GM18873 (cell line): ENCODE data around the gene RSPH4A.
"Not testable (repeated sequence)": the region's sequence is repeated elsewhere in the genome, so short reads cannot be mapped to it uniquely, and the experiment has no call there.

Source experiments
- ATAC-seq: cut with Tn5 transposase; IDR thresholded peaks from one replicate; pipeline ENCODE4 v1.9.1; 2021; ENCODE audit warnings: mild to moderate bottlenecking, moderate library complexity, moderate number of reproducible peaks; ENCODE audit not compliant: unreplicated experiment, low FRiP score

Gene RSPH4A

GRCh38 chr6:116624036-116624805 is 7.9 kb downstream of the RSPH4A start:
- ATAC-seq, result no peak

GRCh38 chr6:116625872-116626271 is 9.6 kb downstream of the RSPH4A start:
- no peak for ATAC-seq

DNA sequence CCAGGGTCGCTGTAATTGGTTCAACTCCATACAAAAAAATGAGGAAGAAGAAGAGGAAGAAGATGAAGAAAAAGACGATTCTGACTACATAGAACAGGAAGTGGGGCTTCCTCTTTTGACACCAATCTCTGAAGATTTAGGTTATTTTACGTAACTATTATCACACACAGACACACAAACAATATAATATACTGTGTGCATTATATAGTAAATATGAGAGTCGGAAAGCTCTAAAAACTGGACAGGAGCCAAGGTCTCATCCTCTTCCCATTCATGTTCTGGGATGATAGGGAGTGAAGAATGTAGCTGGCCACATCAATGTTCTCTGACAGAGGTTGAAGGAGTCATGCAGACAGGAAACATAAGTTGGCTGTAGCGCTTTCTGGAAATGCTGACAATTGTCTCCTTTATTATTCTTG is 13.3 kb downstream of the RSPH4A start:
- ATAC-seq, result no peak

GRCh38 chr6:116631379-116631990 is 15.2 kb downstream of the RSPH4A start:
- peak; percentile 91 for ATAC-seq

GRCh38 chr6:116633685-116634084 is 17.4 kb downstream of the RSPH4A start:
- no peak for ATAC-seq

- ATAC-seq, result no peak
These were observed 31.9 kb downstream of the RSPH4A start for GRCh38 chr6:116648156-116648555.

GRCh38 chr6:116649129-116649528 is 32.9 kb downstream of the RSPH4A start:
- no peak for ATAC-seq

- no peak for ATAC-seq
These were observed 35.6 kb downstream of the RSPH4A start for GRCh38 chr6:116651916-116652315.

DNA sequence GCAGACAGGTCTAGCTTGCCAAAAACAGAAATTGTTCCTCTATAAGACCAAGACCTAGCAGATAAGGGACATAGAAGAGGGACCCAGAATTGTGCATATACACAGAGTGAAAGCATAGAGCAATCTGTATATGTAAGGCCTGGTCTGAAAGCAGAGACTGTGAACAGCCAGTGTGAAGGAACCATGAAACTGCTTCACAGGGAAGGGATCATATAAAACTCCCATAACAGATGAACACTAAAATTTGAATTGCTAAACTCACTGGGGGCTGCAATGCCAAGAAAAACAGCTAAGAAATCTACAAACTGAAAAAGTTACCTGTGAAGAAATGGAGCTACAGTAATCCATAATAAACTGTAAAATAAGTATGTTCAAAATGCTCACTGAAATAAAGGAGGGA is 45.3 kb downstream of the RSPH4A start:
- ATAC-seq, result no peak

DNA sequence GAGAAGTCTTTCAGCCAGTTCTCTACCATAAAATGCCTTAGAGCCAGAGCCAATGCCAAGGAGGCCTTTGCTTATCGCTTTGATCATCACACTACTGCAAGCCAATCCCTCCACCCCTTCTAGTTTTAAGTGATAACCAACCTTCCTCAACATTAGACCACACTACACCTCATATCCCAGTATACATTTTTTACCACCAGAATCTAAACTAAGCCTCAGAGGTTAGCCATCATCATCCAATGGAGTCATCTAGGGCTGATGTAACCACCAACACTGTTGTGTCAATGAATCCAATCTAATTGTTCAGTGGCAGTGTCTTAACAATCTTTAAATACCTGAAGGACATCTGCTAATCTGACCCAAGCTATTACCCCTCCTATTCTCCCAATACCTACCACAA is 45.9 kb downstream of the RSPH4A start:
- no peak for ATAC-seq

DNA sequence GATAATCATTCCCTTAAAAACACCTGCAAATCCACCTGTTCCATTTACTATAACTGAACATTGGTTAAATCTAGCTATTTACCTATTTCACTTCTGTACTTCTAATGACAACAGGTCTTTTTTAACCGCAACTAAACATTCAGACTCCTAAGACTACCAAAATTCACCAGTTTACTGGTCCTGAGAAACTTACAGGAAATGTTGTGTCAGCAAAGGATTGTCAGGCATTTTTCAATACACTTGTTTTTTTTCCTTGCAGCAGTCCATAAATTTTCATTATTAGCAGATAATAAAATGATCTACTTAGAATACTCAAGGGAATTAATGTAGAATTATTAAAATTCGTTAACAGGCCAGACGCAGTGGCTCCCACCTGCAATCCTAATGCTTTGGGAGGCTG is 47.0 kb downstream of the RSPH4A start:
- no peak for ATAC-seq

DNA sequence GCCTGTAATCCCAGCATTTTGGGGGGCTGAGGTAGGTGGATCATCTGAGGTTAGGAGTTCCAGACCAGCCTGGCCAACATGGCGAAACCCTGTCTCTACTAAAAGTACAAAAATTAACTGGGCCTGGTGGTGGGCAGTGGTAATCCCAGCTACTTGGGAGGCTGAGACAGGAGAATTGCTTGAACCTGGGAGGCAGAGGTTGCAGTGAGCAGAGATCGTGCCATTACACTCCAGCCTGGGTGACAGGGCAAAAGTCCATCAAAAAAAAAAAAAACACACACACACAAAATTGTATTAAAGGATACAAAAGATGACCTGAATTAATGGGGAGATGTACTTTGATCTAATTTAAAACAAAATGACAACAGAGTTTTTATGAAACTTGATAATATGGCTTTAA is 47.9 kb downstream of the RSPH4A start:
- not testable (repeated sequence) for ATAC-seq

GRCh38 chr6:116665464-116665863 is 49.2 kb downstream of the RSPH4A start:
- ATAC-seq, result no peak

- ATAC-seq, result peak; percentile 32
These were observed 50.6 kb downstream of the RSPH4A start for GRCh38 chr6:116666869-116667268.

- no peak for ATAC-seq
These were observed 51.3 kb downstream of the RSPH4A start for GRCh38 chr6:116667623-116668022.

- no peak for ATAC-seq
These were observed 56.0 kb downstream of the RSPH4A start for GRCh38 chr6:116672306-116672705.

DNA sequence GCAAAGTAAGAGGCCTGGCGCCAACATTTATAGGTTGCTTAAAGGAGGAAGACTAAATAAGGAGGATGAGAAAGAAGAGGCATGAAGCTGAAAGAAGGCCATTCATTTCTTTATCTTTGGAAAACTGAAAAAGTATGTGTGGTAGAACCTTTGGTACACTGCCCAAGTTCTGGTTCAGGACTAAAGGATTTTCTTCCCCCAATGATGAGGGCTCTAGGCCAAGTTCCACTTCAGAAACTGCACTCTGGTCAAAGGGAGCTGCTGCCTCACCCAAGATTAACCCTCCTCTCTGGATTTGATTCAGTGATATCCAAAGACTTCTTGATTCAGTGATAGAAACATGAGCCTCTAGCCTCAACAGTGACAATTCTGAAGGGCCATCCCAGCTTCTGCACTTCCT is 59.7 kb downstream of the RSPH4A start:
- no peak for ATAC-seq

- peak; percentile 96 for ATAC-seq
These were observed 64.8 kb downstream of the RSPH4A start, which contains the start of gene KPNA5 for GRCh38 chr6:116680880-116681672. Gene KPNA5, plus strand, starts transcription at chr6:116681211. Its CDS starts 124 bp downstream, at chr6:116681335.

DNA sequence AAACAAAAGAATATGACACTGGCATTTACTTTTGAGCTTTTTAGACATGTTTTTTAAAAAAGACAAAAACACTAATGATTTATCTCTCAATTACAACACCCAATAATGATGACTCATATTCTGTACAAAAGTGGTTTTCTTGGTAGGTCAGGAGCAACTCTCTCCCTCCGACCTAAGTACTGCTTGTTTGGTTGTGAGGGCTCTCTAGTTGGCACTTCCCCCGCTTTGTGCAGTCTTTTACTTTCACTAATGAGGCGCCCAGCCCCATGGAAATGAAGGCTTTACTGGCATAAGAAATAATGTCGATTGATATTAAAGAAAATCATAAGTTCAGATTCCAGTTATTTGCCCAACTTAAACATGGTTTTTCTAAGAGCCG is 66.0 kb downstream of the RSPH4A start:
- no peak for ATAC-seq
